ENCODE results near the gene ZYG11B.

DNA sequence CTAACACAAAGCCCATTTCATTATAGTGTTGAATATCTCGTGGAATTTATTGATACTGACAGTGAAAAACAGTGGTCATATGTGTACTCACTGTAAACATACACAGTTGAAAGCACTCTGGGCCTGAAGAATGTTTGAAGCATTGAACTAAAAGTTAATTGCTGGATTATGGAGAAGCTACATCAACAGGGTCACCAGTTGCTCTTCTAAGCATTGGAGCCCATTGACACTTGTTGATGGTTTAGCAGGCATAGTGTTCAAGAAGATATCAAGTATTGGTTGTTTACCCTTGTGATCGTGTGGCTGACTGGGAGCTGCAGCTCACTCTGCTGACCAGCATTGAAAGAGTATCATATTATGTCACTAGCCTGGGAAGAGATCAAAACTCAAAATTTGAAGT lies 126.6 kb downstream of the ZYG11B start:
- no peak for TF ChIP-seq POLR2AphosphoS5 (IDR thresholded peaks at IDR 0.05; ENCODE audit: low read depth, low read length)
- TF ChIP-seq POLR2A (IDR thresholded peaks at IDR 0.05; ENCODE audit: low read depth, low read length), result no peak
- TF ChIP-seq TAF1 (IDR thresholded peaks at IDR 0.05; ENCODE audit: borderline replicate concordance, low read depth, low read length), result no peak

All from GM12892 (cell line).